Stimulated activated CD8-positive, alpha-beta memory T cell treated with anti-CD3 and anti-CD28 coated beads, Interleukin-12 subunit alpha, Interleukin-12 subunit beta, amount 100 ng/mL, for 1 hour (primary cell): ENCODE data around the gene HMGB1.

Source experiments
- DNase-seq: peaks from one replicate; pipeline ENCODE4 v3.0.0-alpha.2; 2020; ENCODE audit warnings: low read depth

Gene HMGB1

DNA sequence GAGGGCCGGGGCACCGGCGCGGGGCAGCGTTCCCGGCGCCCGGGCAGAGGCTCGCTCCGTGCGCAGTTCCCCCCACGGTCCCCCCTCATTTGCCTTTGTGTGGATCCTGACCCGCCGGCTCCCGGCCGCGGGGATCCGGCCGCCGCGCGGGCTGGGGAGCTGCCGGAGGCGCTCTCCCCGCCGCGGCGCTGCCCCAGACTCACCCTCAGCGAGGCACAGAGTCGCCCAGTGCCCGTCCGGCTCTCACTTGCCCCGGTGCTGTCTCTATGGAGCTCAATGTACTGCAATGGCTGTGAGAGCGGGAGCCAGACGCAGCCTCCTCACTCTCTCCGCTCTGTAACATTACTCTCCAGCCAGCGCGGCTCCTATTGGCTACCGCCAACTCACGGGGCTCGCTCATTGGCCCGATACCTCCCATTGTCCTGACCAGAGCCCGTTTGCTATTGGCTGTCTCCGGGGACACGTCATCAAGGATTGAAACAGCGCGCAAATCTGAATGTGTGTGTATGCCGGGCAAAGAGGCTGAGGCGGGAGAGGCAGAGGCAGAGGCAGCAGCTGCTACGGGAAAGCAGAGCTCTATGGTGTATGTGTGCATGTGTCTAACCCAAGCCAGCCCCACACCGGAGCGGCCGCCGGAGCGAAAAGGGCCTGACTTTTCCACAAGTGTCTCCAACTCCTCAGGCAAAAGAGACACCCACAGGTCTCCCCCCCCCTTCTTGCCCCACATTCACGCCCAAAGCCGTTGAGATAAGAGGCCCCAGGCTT, at the start of gene HMGB1:
HMGB1 (minus strand) TSS at position 344 of the 765 bp plus-strand sequence. CDS start 2,256 bp downstream, outside the sequence.
- peak; percentile 94 for DNase-seq

GRCh38 chr13:30510811-30511371, 45.2 kb upstream of the HMGB1 start:
- no peak for DNase-seq

DNA sequence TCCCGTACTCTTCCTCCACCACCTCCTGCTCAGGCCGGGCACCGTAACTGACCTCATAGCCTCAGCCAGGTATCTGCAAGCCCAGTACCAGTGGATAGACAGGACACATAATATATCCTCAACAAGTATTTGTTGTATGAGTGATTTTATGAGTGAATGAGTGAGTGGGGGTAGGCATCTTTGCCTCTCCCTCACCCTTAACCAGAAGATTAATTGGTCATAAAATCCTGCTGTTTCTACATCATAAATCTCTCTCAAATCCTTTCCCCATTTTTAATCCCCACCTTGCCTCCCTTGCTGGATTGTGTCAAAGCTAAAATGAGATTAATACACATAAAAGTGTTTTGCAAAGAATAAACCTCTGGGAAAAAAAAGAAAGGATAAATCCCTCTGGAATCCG, 44.4 kb upstream of the HMGB1 start:
- no peak for DNase-seq

DNA sequence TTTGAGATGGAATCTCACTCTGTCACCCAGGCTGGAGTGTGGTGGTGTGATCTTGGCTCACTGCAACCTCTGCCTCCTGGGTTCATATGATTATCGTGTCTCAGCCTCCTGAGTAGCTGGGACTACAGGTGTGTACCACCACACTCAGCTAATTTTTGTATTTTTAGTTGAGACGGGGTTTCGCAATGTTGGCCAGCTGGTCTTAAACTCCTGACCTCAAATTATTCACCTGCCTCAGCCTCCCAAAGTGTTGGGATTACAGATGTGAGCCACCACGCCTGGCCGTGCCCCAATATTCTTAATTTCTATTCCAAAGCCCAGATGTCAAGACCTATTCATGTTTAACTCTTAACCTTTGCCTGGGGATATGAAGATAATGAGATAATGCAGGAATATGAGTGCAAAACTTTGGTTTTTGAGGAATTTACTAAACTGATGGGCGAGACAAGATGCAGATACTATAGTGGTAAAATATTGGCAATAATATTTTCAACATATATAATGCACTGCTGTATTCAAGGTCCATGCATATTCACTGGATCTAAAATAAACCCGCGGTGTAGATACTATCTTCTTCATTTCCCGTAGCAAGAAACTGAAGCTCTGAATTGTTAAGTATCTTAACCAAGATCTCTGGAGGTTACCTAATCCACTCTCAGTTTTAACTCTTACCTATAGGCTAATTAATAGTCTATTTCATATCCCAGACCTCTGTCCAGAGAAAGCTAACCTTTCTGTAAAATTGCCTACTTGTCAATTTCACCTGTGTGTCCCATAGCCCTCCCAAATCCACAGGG, 43.7 kb upstream of the HMGB1 start:
- DNase-seq = no peak

DNA sequence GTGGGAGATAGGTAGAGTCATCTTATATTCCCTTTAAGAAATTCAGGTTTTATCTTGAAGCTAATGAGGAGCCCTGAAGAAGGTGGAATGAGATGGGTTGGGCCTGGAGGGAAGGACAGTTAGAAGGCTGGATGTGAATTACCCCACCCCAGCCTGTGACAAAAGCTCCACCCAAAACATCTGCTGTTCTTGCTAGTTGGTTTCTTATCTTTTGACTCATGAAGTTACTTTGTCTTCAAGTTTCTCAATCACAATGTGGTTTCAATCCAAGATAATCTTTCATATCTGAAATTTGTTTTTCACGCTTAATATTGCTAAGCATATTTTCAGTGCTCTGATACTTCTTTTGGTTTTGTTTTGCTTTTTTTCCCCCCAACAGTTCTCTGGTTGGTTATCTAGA, 38.3 kb upstream of the HMGB1 start:
- no peak for DNase-seq

- DNase-seq = no peak
Measured at GRCh38 chr13:30502237-30502636, 36.5 kb upstream of the HMGB1 start.

- no peak for DNase-seq
Measured at GRCh38 chr13:30499338-30499737, 33.6 kb upstream of the HMGB1 start.

DNA sequence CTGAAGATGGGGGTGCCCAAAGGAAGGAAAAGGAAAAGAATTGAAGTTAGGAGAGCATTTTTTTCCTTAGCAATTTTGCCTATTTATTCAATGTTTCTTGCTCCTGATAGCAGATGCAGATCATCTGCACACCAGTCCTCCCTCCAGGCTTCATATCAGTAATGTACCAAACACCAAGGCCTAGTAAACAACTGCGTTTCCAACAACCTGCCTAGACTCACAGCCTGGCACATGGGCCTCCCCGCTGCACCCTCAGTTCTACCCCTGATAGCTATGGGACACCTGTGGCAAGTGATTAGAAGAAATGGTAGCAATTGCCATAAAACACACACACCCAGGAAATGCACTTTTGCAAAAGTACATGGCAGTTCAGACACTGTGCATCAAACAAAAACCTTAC, 30.4 kb upstream of the HMGB1 start:
- DNase-seq = no peak

GRCh38 chr13:30495746-30496145, 30.0 kb upstream of the HMGB1 start:
- DNase-seq = no peak

DNA sequence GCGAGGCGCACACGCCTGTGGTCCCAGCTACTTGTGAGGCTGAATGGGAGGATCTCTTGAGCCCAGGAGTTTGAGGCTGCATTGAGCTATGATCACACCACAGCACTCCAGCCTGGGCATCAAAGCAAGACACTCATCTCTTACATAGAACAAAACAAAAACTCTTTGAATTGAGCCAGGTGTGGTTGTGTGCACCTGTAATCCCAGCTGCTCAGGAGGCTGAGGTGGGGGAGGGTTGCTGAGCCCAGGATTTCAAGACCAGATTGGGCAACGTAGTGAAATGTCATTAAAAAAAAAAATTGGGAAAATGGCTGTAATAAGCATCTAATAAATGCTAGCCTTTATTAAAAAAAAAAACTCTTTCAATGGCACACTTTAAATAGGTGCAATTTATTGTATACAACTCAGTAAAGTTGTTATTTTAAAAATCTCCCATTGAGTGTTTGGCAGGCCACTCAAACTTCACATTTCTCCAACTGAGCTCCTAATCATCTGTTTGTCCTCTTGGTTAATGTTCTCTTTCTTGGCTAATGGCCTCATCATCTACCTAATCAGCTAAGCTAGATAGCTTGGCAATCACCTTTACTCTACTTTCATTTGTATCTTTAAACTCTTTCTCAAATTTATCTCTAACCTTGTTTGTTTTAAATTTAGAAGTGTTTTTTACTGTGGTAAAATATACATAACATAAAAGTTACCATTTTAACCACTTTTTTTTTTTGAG, 28.1 kb upstream of the HMGB1 start:
- no peak for DNase-seq

GRCh38 chr13:30487075-30487470, 21.3 kb upstream of the HMGB1 start:
- DNase-seq = no peak

GRCh38 chr13:30486230-30487074, 20.7 kb upstream of the HMGB1 start:
- no peak for DNase-seq

DNA sequence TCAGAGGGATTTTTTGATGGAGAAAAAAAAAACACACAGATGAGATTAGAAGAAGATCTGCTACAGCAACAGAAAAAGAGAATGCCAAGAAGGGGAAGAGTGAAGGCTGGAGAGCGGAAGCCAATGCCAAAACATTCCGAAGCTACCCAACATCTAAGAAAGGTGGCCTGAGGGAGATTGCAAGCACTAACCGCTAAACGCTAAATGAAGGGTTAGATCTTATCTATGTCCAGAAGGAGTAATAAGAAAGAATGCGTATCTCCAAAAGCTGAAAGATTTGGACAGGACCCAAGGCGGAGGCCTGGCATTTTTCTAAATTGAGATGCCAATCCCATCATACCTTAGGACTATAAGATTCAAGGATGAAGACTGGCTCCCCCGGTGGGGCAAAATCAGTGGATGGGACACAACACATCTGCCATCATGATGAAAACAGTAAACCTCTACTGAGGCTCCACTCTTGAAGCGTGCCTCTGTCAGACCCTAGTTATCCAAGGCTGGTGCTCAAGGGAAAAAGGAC, 15.6 kb upstream of the HMGB1 start:
- DNase-seq = no peak

DNA sequence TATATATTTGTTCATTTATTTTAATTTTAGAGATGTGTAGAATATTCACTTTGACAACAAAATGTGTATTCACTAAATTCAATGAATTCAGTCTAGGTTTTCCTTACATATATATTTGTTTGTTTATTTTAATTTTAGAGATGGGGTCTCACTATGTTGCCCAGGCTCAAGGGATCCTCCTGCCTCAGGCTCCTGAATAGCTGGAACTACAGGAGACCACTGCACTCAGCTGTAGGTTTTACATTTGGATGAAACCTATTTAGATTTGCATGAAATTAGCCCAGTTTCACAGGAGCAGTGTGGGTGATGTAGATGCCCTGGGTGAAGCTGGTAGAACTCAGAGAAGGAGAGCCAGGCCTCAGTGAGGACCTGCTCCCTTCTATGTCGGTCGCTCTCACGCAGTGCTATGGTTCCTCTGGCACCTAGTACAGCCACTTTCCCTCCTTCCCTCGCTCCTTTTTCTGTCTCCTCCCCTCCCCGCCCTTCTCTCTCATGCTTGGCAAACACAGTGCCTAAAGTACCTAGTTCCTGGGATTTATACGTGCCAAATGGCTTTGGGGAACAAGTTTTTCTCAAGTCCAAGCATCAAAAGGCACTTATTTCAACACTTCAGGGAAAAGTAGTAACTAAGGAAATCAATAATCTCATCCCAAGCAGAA, 14.7 kb upstream of the HMGB1 start:
- no peak for DNase-seq

GRCh38 chr13:30479883-30480219, 14.1 kb upstream of the HMGB1 start:
- no peak for DNase-seq

DNA sequence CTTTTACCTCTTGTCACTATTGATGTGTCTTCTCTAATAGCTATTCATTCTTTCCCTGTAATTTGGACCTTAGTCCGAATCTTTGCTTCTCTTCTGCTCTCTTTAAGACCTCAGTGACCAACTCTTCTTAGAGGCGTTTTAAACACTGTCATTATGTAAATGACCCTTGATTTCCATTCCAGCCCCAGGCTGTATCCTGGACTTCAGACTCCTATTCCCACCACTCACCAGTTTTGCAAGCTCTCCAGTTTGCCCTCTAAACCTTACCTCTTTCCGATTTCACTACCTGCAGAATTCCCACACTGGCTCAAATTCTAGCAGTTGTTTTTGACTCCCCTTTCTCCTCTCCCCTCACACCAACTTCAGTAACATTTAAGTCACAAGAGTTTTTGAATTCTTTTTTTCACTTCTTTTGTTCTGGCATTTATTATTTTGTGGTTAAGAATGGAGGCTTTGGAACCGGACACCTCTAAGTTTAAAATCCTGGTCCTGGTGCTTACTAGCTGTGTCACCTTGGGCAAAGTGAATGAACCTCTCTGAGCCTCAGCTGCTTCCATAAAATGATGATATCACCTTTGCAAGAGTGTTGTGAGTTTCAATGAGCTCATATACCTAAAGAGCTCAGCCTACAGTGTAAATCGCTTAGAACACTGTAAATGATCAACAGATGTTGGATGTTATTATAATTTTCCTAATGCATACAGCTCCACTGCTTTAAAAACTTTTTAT, 13.6 kb upstream of the HMGB1 start:
- no peak for DNase-seq

- DNase-seq = no peak
Measured at GRCh38 chr13:30477346-30478195, 11.8 kb upstream of the HMGB1 start.

DNA sequence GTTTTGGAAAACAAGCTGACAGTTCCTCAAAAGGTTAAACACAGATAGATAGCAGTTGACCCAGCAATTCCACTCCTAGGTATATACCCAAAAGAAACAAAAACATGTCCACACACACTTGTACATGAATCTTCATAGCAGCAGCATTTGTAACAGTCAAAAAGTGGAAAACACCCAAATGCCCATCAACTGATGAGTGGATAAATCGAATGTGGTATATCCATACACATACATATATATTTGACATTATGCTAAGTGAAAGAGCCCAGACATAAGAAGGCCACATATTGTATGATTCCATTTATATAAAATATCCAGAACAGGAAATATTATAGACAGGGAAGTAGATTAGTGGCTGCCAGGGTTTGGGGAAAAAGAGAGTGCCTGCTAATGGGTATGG, 7.9 kb upstream of the HMGB1 start:
- no peak for DNase-seq

DNA sequence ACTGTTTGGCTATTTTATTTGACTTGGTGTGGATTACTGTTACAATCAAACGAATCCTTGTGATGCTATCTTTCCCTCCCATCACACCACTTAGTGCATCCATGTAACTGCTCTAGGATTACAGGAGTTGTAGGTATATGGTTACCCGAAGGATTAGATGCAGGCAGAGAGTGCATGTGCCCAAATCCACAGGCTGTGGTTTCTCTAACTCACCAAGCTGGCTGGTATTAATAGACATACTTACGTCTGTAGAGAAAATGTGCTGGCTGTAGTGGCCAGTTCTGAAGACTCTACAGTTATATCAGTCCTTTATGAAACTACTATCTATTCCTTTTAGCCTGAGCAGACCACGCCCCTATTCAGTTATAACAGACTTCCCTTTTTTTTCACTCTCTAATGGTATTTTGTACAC, 1.1 kb upstream of the HMGB1 start:
- no peak for DNase-seq
